HS-5 (cell line): Measurements from ENCODE around the gene TMEM131.
"Not testable (repeated sequence)": the region's sequence is repeated elsewhere in the genome, so short reads cannot be mapped to it uniquely, and the experiment has no call there.

ENCODE experiments used
- DNase-seq: peaks from one replicate; pipeline ENCODE4 v3.0.0-alpha.2; 2012; ENCODE audit warnings: low read depth

TMEM131 gene

GRCh38 chr2:97957432-97958183 lies 38.1 kb downstream of the TMEM131 start:
- DNase-seq: no peak

GRCh38 chr2:97956753-97957152 lies 39.0 kb downstream of the TMEM131 start:
- DNase-seq: not testable (repeated sequence)

GRCh38 chr2:97953853-97954252 lies 41.9 kb downstream of the TMEM131 start:
- no peak for DNase-seq

GRCh38 chr2:97952357-97952756 lies 43.4 kb downstream of the TMEM131 start:
- DNase-seq: no peak

- DNase-seq: no peak
Observed at GRCh38 chr2:97951155-97951680, 44.5 kb downstream of the TMEM131 start.

GRCh38 chr2:97950329-97951154 lies 45.2 kb downstream of the TMEM131 start:
- peak; percentile 97 for DNase-seq

GRCh38 chr2:97948926-97949325 lies 46.8 kb downstream of the TMEM131 start:
- DNase-seq: no peak

GRCh38 chr2:97945791-97946190 lies 50.0 kb downstream of the TMEM131 start:
- no peak for DNase-seq

GRCh38 chr2:97936881-97937280 lies 58.9 kb downstream of the TMEM131 start:
- no peak for DNase-seq

- no peak for DNase-seq
Observed at GRCh38 chr2:97936199-97936598, 59.5 kb downstream of the TMEM131 start.

- DNase-seq: no peak
Observed at GRCh38 chr2:97935719-97936161, 60.0 kb downstream of the TMEM131 start.

GRCh38 chr2:97932975-97933662 lies 62.6 kb downstream of the TMEM131 start:
- no peak for DNase-seq

GRCh38 chr2:97931858-97932225 lies 63.9 kb downstream of the TMEM131 start:
- no peak for DNase-seq

GRCh38 chr2:97931118-97931857 lies 64.5 kb downstream of the TMEM131 start:
- no peak for DNase-seq

- DNase-seq: no peak
Observed at GRCh38 chr2:97928591-97928990, 67.2 kb downstream of the TMEM131 start.

- no peak for DNase-seq
Observed at GRCh38 chr2:97926946-97927345, 68.8 kb downstream of the TMEM131 start.

GRCh38 chr2:97924194-97924593 lies 71.6 kb downstream of the TMEM131 start:
- DNase-seq: no peak

GRCh38 chr2:97919858-97920257 lies 75.9 kb downstream of the TMEM131 start:
- no peak for DNase-seq

GRCh38 chr2:97918818-97919217 lies 76.9 kb downstream of the TMEM131 start:
- no peak for DNase-seq

GRCh38 chr2:97917668-97918067 lies 78.1 kb downstream of the TMEM131 start:
- not testable (repeated sequence) for DNase-seq

- DNase-seq: no peak
Observed at GRCh38 chr2:97914691-97915213, 81.0 kb downstream of the TMEM131 start.
